ENCODE measurements around the gene ABLIM3. TPM values are rescaled to one million over a fixed set of nuclear protein-coding genes. Genes with fewer than 3 reads are reported as not detected.

ABLIM3 gene
- total RNA-seq, 1 donor from 2014 or later: 8.0 TPM

- no peak for TF ChIP-seq CTCF (conservative IDR thresholded peaks at IDR 0.05)
- H3K4me1 Mint-ChIP-seq (ENCODE audit: unreplicated experiment): no peaks in the 10 kb centered on the region
These were observed 110.3 kb downstream of the ABLIM3 start for GRCh38 chr5:149251546-149251945.

GRCh38 chr5:149254506-149254905, 113.2 kb downstream of the ABLIM3 start:
- H3K27me3 Mint-ChIP-seq: peaks cover 65% of the 10 kb centered on the region
- no peaks in the 10 kb centered on the region for H3K36me3 Mint-ChIP-seq
- no peak for DNase-seq (ENCODE audit: extremely low spot score, unreplicated experiment)
- H3K4me1 Mint-ChIP-seq (ENCODE audit: unreplicated experiment): no peaks in the 10 kb centered on the region
- H3K9me3 Mint-ChIP-seq: no peaks in the 10 kb centered on the region
- H3K4me3 Mint-ChIP-seq: no peak overlapping the region
- H3K27ac Mint-ChIP-seq: no peak overlapping the region
- TF ChIP-seq CTCF (conservative IDR thresholded peaks at IDR 0.05): no peak

More at GRCh38 chr5:149251546-149251945, 110.3 kb downstream of the ABLIM3 start:
- Mint-ChIP-seq H3K9me3 (no peaks in the 10 kb centered on the region), H3K27me3 (peaks cover 68% of the 10 kb centered on the region), H3K27ac (no peak overlapping the region), H3K36me3 (no peaks in the 10 kb centered on the region), H3K4me3 (no peak overlapping the region)
- no peak for DNase-seq (ENCODE audit: extremely low spot score, unreplicated experiment)

- H3K4me3 Mint-ChIP-seq: no peak overlapping the region
- TF ChIP-seq CTCF (conservative IDR thresholded peaks at IDR 0.05): no peak
- H3K27me3 Mint-ChIP-seq: peaks cover 72% of the 10 kb centered on the region
- H3K36me3 Mint-ChIP-seq: no peaks in the 10 kb centered on the region
- DNase-seq (ENCODE audit: extremely low spot score, unreplicated experiment): no peak
- H3K9me3 Mint-ChIP-seq: no peaks in the 10 kb centered on the region
- no peaks in the 10 kb centered on the region for H3K4me1 Mint-ChIP-seq (ENCODE audit: unreplicated experiment)
- no peak overlapping the region for H3K27ac Mint-ChIP-seq
These were observed 115.2 kb downstream of the ABLIM3 start for GRCh38 chr5:149256451-149256850.

- Mint-ChIP-seq H3K9me3 (no peaks in the 10 kb centered on the region), H3K4me1 (ENCODE audit: unreplicated experiment) (no peaks in the 10 kb centered on the region), H3K36me3 (no peaks in the 10 kb centered on the region), H3K27ac (no peak overlapping the region), H3K27me3 (peaks cover 72% of the 10 kb centered on the region), H3K4me3 (no peak overlapping the region)
- no peak for TF ChIP-seq CTCF (conservative IDR thresholded peaks at IDR 0.05)
- no peak for DNase-seq (ENCODE audit: extremely low spot score, unreplicated experiment)
These were observed 115.8 kb downstream of the ABLIM3 start for GRCh38 chr5:149257131-149257530.

GRCh38 chr5:149257889-149258705, 116.8 kb downstream of the ABLIM3 start:
- H3K4me3 Mint-ChIP-seq: no peak overlapping the region
- no peaks in the 10 kb centered on the region for H3K9me3 Mint-ChIP-seq
- TF ChIP-seq CTCF (conservative IDR thresholded peaks at IDR 0.05): no peak
- H3K4me1 Mint-ChIP-seq (ENCODE audit: unreplicated experiment): no peaks in the 10 kb centered on the region
- no peak for DNase-seq (ENCODE audit: extremely low spot score, unreplicated experiment)
- H3K36me3 Mint-ChIP-seq: no peaks in the 10 kb centered on the region
- H3K27me3 Mint-ChIP-seq: peaks cover 75% of the 10 kb centered on the region
- H3K27ac Mint-ChIP-seq: no peak overlapping the region
